ENCODE results near the gene KRT78.

KRT78 gene

DNA sequence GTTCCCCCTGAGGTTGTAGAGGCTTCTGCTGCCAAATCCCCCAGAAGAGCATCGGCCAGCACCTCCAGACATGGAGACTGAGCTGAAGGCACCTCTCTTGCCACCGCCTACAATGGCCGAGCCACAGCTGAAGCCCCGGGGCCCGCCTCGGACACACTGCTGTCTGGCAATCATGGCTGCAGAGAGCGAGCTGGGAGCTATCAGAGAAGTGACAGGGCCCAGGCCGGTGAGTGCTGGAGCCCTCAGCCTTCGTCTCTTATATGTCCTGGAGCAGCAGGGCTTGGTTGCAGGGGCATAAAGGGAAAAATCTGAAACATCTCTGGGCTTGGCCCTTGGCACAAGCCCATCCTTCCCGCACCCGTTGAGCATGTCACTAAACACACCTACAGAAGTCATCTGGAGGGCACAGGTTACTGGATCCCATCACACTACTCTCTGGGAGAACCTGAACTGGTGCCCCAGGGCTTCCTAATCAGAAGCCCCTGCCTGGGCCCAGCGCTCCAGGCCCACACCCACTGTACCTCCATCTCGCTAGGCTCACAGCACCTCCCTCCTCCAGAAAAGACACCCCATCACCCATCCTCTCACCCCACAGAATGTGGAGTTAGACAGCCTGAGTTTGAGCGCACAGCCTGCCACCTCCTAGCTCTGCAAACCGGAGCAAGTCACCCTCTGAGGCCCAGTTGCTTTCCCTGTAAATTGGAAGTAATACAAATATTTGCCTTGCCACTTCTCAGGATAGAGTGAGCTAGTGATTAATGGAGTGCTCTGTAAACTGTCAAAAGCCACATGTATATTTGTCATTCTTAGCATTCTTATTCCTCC is 34.7 kb downstream of the KRT78 start, which contains the start of gene KRT4:
KRT4 (minus strand) TSS at position 232 of the 825 bp plus-strand sequence; CDS start at position 174, 58 bp downstream.
- CTCF ChIA-PET, result interaction anchor here (1.0 kb wide), 1 partner anchor 65 kb away, joined by 3 read pairs; no protein-coding TSS in a partner anchor

DNA sequence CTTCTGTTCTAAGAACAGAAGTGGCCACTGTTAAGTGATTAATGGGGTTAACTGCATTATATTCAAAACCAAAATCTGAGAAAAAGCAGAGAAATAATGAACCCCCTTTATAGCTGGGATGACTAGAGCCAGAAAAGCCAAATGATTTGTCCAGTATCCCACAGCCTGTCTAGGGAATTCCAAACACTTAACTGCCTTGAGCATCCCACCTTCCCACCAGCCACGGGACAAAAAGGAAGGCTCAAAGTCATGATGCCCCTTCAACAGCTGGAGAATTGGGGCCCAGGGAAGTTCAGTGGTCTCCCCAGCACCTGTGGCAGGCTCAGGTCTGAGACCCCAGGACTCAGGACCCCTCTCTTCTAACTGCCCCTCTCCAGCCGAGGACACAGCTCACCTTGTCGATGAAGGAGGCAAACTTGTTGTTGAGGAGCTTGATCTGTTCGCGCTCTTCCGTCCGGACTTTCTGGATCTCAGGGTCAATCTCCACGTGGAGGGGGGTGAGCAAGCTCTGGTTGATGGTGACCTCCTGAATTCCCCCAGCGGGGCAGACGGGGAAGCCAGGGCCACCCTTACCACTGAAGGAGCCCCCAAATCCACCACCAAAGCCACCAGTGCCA is 35.5 kb downstream of the KRT78 start:
- DNase-seq (ENCODE audit: extremely low spot score), result no peak
- CTCF ChIA-PET, result interaction anchor here (1.0 to 1.2 kb wide), 3 partner anchors 11 to 66 kb away, joined by 3 read pairs; no protein-coding TSS in a partner anchor
- TF ChIP-seq LEF1 (IDR thresholded peaks at IDR 0.05; ENCODE audit: borderline replicate concordance) (no peak), L3MBTL2 (conservative IDR thresholded peaks at IDR 0.05) (no peak), ARNT (IDR thresholded peaks at IDR 0.05) (no peak), SUZ12 (IDR thresholded peaks at IDR 0.05) (no peak), NFRKB (IDR thresholded peaks at IDR 0.05) (no peak), ZNF384 (IDR thresholded peaks at IDR 0.05) (no peak), HDGF (IDR thresholded peaks at IDR 0.05; ENCODE audit: borderline replicate concordance) (no peak), SP1 (IDR thresholded peaks at IDR 0.05) (no peak)
- POLR2A ChIA-PET, result no interaction called here

More for the DNA sequence above, 34.7 kb downstream of the KRT78 start, which contains the start of gene KRT4:
- TF ChIP-seq SUZ12 (IDR thresholded peaks at IDR 0.05) (no peak), FOXM1 (IDR thresholded peaks at IDR 0.05; ENCODE audit: borderline replicate concordance) (no peak), ZNF384 (IDR thresholded peaks at IDR 0.05) (no peak), TARDBP (IDR thresholded peaks at IDR 0.05) (no peak), L3MBTL2 (conservative IDR thresholded peaks at IDR 0.05) (no peak), FOXK2 (IDR thresholded peaks at IDR 0.05) (no peak), CTBP1 (IDR thresholded peaks at IDR 0.05; ENCODE audit: borderline replicate concordance) (no peak), BHLHE40 (IDR thresholded peaks at IDR 0.05; ENCODE audit: borderline replicate concordance) (no peak), ELF4 (IDR thresholded peaks at IDR 0.05) (no peak), FOXA1 (IDR thresholded peaks at IDR 0.05) (no peak), SP1 (IDR thresholded peaks at IDR 0.05) (no peak), NFRKB (IDR thresholded peaks at IDR 0.05) (no peak)
- TF ChIP-seq, protein P1, sequence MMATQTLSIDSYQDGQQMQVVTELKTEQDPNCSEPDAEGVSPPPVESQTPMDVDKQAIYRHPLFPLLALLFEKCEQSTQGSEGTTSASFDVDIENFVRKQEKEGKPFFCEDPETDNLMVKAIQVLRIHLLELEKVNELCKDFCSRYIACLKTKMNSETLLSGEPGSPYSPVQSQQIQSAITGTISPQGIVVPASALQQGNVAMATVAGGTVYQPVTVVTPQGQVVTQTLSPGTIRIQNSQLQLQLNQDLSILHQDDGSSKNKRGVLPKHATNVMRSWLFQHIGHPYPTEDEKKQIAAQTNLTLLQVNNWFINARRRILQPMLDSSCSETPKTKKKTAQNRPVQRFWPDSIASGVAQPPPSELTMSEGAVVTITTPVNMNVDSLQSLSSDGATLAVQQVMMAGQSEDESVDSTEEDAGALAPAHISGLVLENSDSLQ (IDR thresholded peaks at IDR 0.05), result no peak
- POLR2A ChIA-PET, result no interaction called here
- no peak for DNase-seq (ENCODE audit: extremely low spot score)

DNA sequence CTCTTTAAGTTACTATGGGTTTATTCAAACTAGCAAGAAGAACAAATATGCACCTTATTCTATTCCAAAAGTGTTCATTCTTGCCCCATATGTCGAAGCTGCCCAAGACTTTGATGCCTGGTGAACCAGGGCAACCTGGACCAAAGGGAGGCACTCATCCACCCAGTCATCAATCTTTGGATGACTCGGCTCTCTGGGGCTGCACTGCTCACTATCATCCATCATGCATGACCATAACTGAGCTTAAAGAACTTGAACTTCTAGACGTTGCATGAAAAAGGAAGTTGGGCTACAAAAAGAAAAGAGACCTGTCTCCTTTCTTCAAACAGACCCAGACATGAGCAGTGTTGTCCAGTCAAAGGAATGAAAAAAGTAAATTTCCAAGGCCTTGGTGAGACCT is 36.0 kb downstream of the KRT78 start:
- TF ChIP-seq ZNF384 (IDR thresholded peaks at IDR 0.05), result no peak
- TF ChIP-seq LEF1 (IDR thresholded peaks at IDR 0.05; ENCODE audit: borderline replicate concordance), result no peak
- TF ChIP-seq, protein P1 (IDR thresholded peaks at IDR 0.05), result no peak
- no peak for TF ChIP-seq L3MBTL2 (conservative IDR thresholded peaks at IDR 0.05)
- TF ChIP-seq NFRKB (IDR thresholded peaks at IDR 0.05), result no peak
- TF ChIP-seq SP1 (IDR thresholded peaks at IDR 0.05), result no peak
- TF ChIP-seq CTBP1 (IDR thresholded peaks at IDR 0.05; ENCODE audit: borderline replicate concordance), result no peak
- ChIA-PET CTCF (interaction anchor here (1.0 to 1.2 kb wide), 2 partner anchors 11 to 67 kb away, joined by 3 read pairs; no protein-coding TSS in a partner anchor), POLR2A (no interaction called here)
- DNase-seq (ENCODE audit: extremely low spot score), result no peak

- ChIA-PET CTCF (interaction anchor here (1.2 kb wide), 1 partner anchor 68 kb away, joined by 3 read pairs; no protein-coding TSS in a partner anchor), POLR2A (no interaction called here)
- no peak for DNase-seq (ENCODE audit: extremely low spot score)
- TF ChIP-seq FOXM1 (IDR thresholded peaks at IDR 0.05; ENCODE audit: borderline replicate concordance) (no peak), L3MBTL2 (conservative IDR thresholded peaks at IDR 0.05) (no peak), TARDBP (IDR thresholded peaks at IDR 0.05) (no peak), ARNT (IDR thresholded peaks at IDR 0.05) (no peak), NFRKB (IDR thresholded peaks at IDR 0.05) (no peak), FOXA1 (IDR thresholded peaks at IDR 0.05) (no peak), SP1 (IDR thresholded peaks at IDR 0.05) (no peak), BHLHE40 (IDR thresholded peaks at IDR 0.05; ENCODE audit: borderline replicate concordance) (no peak), LEF1 (IDR thresholded peaks at IDR 0.05; ENCODE audit: borderline replicate concordance) (no peak), HDGF (IDR thresholded peaks at IDR 0.05; ENCODE audit: borderline replicate concordance) (no peak), CTBP1 (IDR thresholded peaks at IDR 0.05; ENCODE audit: borderline replicate concordance) (no peak), ZNF384 (IDR thresholded peaks at IDR 0.05) (no peak)
- TF ChIP-seq, protein P1 (IDR thresholded peaks at IDR 0.05), result no peak
Measured at GRCh38 chr12:52812073-52812400, 36.8 kb downstream of the KRT78 start.

DNA sequence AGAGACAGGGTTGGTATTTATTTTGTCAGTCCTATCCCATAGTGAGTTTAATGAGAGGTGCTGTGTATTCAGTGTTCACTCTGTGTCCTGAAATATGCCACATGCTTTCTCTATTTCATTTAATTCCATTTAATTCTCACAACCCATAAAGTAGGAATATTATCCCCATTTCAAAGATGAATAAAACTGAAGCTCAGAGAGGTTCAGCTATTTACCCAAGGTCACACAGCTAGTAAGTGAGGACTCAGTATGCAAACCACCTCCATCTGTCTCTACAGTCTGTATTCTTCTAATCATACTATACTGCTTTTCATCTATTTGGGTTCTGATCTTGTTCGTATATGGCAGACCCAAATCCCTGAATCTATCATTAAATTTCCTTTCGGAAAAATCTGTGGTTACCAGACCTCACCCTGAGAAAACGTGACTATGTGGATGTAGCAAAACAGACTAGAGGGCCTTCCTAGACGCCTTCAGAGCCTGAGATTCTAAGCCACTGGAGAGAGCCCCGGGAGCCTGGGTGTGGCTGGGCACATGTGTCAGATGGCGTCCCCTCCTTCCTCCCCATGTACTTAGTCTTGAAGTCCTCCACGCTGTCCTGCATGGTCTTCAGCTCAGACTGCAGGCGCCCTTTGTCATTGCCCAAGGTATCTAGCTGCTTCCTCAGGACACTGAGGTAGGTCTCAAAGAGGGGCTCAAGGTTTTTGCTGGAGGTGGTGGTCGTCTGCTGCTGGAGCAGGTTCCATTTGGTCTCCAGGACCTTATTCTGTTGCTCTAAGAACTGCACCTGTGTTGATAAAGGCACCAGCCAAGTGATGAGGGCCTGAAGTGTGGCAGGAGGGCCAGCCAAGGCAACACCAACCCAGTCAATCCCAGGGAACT is 37.4 kb downstream of the KRT78 start:
- ChIA-PET POLR2A (no interaction called here), CTCF (interaction anchor here (0.6 kb wide), 1 partner anchor 18 kb away, joined by 3 read pairs; no protein-coding TSS in a partner anchor)
- no peak for TF ChIP-seq FOXK2 (IDR thresholded peaks at IDR 0.05)
- TF ChIP-seq L3MBTL2 (conservative IDR thresholded peaks at IDR 0.05), result no peak
- no peak for TF ChIP-seq LEF1 (IDR thresholded peaks at IDR 0.05; ENCODE audit: borderline replicate concordance)
- no peak for TF ChIP-seq CTBP1 (IDR thresholded peaks at IDR 0.05; ENCODE audit: borderline replicate concordance)
- TF ChIP-seq TARDBP (IDR thresholded peaks at IDR 0.05), result no peak
- no peak for TF ChIP-seq HDGF (IDR thresholded peaks at IDR 0.05; ENCODE audit: borderline replicate concordance)
- no peak for TF ChIP-seq FOXA1 (IDR thresholded peaks at IDR 0.05)
- TF ChIP-seq, protein P1 (IDR thresholded peaks at IDR 0.05), result no peak
- no peak for DNase-seq (ENCODE audit: extremely low spot score)
